ENCODE results near the gene BIN1.

The BIN1 gene

GRCh38 chr2:127106991-127107621 is at the start of gene BIN1:
Gene BIN1 (minus strand): TSS chr2:127107154. CDS start chr2:127106943, 211 bp downstream.
- DNase-seq: peak; percentile 70

DNA sequence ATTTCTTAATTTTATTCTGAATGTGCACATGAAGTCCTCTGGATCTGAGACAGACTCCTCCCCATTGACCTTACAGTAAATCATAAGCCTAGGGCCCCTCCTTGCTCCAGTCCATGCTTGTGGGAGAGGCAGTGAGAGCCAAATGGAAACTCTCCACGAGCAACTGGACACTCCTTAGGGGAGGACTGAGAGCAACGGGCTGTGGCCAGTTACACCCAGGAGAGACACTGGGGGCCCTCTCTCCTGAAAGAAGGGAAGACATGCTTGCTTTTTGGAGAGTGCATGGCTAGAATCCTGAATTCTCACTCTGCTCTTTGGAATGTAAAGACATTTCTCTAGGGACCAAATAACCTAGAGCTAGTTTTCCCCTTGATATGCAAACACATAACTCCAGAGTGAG is 49.0 kb upstream of the BIN1 start:
- DNase-seq: no peak

- DNase-seq: no peak
Observed at GRCh38 chr2:127155028-127155581, 48.2 kb upstream of the BIN1 start.

DNA sequence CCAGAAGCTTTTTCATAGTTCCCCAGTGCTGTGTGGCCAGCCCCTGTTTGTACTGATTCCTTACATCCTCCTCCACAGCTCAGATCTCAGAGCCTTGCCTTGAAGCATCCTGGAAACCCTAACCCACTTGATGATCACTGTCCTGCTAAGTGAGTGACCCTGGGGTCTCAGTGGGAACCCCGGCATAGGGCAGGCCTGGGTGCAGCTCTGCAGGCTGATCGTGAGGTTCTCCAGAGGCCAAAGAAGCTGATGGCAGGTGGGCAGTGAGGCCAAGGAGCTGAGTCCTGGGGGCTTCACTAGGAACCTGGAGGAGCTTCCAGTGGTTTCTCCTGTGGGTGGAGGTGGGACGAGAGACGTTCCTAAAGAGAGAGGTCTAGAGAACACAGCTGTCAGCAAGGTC is 47.4 kb upstream of the BIN1 start:
- no peak for DNase-seq

- no peak for DNase-seq
Observed at GRCh38 chr2:127153691-127154158, 46.8 kb upstream of the BIN1 start.

DNA sequence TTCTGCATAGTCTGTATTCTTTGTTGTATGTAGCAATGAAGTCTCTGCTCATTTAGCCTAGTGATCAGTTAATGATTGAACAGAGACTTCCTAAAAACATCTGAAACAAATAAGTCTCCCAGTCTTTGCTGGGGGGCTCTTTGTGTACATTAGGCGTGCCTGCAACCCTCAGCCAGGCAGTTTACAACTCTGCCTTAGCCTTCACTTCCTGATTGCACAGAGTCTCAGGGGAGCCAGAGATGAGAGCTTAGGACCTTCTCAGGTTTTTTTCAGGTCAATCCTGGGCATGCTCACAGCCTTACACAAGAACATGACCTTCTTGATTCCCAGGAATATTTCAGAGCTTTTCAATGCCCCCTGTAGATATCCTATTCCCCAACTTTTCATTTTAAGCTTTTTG is 44.0 kb upstream of the BIN1 start:
- DNase-seq: no peak

DNA sequence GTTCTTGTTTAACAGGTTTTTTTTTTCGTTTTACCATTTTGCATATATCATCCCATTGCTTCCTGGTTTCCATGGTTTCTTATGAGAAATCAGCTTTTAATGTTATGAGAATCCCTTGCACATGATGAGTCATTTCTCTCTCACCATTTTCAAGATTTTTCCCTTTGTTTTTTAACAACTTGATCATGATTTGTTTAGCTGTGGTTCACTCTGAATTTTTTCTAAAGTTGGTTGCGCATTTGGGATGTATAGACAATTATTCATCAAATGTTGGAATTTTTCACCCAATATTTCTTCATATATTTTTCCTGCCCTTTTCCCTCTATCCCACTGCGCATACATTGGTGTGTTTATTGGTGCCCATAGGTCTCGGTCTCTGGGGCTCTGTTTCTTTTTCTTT is 42.4 kb upstream of the BIN1 start:
- DNase-seq: no peak

DNA sequence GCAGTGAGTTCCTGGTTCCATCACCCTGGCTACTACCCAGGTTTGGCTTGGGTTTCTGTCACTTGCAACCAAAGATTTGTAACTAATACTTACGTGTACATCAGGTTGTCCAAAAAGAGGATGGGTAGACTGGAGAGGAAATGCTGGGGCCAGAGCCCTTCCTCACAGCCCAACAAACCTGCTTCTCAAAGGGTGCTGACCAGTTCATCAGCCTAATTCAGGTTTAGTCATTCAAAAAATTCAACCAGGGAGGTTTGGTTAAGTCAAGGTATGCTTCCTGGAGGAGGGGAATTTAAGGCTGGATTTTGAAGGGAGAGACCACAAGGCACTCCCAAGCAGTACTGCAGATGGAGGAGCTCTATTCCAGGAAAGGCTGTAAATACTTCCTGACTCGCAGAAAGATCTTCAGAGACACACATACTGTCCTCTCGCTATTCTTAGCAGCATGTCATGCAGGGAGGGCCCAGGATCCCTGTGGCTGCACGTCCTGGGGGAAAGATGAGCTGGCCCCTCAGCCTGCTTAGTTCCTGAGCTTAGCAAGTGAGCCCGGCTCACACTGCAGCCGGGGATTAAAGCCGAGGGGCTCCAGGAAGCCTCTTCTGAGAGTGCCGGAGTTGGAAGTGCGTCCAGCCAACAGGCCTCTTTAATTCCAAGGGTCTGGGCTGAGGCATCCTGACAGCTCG is 40.0 kb upstream of the BIN1 start:
- DNase-seq: no peak

DNA sequence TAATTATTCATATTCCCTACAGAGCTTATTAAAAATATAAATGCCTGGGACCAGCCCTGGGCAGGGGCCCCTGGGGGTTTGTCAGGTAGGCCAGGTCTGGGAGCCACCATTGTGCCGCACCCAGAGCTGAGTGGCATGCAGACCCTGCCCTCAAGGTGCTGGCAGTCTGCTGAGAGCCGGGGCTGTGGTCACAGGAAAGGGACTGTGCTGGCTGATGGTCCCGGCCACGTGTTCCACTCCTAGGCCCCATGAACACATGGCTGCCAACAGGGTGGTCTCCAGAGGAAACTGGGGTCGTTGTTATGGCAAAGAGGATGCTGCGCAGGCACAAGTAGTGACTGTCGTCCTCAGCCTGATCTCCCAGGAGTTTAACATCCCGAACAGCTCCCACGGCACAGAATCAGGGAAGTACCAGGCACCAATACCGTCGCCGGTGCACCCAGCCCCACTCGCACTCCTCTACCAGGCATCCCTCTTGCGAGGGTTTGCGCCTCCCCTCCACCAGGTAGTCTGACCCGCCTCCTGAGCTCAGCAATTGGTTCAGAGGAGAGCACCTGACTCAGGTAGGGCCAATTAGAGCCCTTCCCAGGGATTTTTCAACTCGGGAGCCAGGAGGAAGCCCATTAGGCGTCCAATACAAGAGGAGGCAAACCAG is 39.2 kb upstream of the BIN1 start:
- DNase-seq: no peak

- DNase-seq: no peak
Observed at GRCh38 chr2:127145280-127145895, 38.4 kb upstream of the BIN1 start.

GRCh38 chr2:127143841-127144782 is 37.2 kb upstream of the BIN1 start:
- DNase-seq: no peak

GRCh38 chr2:127142663-127143630 is 36.0 kb upstream of the BIN1 start:
- no peak for DNase-seq

GRCh38 chr2:127140538-127140937 is 33.6 kb upstream of the BIN1 start:
- no peak for DNase-seq

DNA sequence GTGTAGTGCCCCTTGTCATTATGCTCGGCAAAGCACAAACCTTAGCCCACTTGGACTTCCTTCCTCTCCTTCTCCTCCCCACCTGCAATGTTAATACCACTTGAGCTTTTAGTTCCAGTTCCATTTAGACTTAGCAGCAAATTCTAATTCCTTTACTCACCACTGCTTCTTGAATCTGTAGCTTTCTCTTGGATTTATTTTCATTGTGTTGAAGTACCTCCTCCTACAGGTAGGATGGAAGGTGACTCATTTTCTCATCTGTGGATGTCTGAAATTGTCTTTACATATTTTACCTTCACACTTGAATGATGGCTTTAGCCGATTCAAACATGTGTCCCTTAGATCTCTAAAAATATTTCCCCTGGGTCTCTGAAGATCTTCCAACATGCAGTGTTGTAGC is 32.8 kb upstream of the BIN1 start:
- DNase-seq: no peak

DNA sequence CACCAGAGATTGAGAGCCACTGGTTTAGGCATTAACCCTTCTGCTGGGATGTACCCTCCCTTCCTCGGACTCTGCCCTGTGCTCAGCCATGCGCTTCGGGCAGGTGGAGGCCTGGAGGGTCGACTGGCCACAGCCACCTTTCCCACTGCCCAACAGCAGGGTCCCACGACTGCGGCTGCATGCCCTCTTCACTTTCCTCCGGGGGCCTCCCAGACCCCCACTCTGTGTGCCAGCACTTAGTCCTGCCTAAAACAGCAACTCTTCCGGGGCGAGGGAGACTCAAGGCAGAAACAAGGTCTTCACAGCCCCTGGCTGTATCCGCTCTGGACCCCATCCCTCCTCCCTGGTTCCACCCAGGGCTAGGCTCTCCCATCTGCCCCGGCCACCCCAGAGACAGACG is 31.3 kb upstream of the BIN1 start:
- no peak for DNase-seq

- DNase-seq: no peak
Observed at GRCh38 chr2:127137741-127138140, 30.8 kb upstream of the BIN1 start.

- no peak for DNase-seq
Observed at GRCh38 chr2:127137225-127137624, 30.3 kb upstream of the BIN1 start.

GRCh38 chr2:127134833-127135830 is 28.2 kb upstream of the BIN1 start:
- peak; percentile 12 for DNase-seq

DNA sequence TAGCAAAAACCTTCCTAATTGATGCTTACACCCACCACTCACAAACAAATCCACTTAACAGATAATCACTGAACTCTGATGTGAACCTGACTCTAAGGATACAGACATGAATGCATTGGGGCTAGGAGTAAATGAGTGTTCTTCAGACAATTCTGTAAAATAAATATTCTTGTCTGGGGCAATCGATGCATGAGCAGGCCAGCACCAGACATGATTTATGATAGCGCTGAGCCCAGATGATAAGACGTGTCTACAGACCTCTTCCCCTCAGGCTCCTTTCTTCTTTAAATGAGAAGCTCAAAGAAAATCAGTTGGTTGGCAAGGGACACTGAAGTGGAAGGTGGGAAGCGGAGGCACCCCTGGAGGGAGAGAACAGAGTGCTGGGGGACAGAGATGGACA is 27.3 kb upstream of the BIN1 start:
- no peak for DNase-seq

DNA sequence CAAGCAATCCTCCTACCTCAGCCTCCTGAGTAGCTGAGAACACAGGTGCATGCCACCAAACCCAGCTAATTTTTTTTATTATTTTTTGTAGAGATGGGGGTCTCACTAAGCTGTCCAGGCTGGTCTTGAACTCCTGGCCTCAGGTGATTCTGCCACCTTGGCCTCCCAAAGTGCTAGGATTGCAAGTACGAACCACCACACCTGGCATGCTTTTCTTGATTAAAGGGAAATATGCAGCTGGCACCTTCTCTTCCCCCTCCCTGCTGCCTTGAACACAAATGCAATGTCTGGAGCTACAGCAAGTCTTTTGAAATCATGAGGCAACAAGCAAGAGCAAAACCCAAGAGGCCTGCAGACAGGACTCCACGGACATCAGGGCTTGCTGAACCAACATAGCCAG is 26.8 kb upstream of the BIN1 start:
- DNase-seq: no peak
